GM19099 (cell line): Measurements from ENCODE around the gene TSPAN12.

Experiments used
- POLR2A ChIP-seq: IDR thresholded peaks from 3 replicates; pipeline ENCODE4 v1.6.1; 2011; ENCODE audit warnings: low read depth; ENCODE audit not compliant: insufficient read length; ENCODE audit errors: extremely low read depth

Gene TSPAN12

GRCh38 chr7:120857588-120858573, at the start of gene TSPAN12:
TSPAN12 (minus strand) TSS chr7:120858144; CDS start chr7:120856763, 1,381 bp downstream.
- TF ChIP-seq POLR2A = peak; percentile 54

- no peak for TF ChIP-seq POLR2A
Measured at GRCh38 chr7:120898715-120899499, 41.0 kb upstream of the TSPAN12 start.

- TF ChIP-seq POLR2A = no peak
Measured at GRCh38 chr7:120877701-120878100, 19.8 kb upstream of the TSPAN12 start.

GRCh38 chr7:120876922-120877321, 19.0 kb upstream of the TSPAN12 start:
- no peak for TF ChIP-seq POLR2A

GRCh38 chr7:120874722-120875121, 16.8 kb upstream of the TSPAN12 start:
- no peak for TF ChIP-seq POLR2A

- no peak for TF ChIP-seq POLR2A
Measured at GRCh38 chr7:120874016-120874415, 16.1 kb upstream of the TSPAN12 start.

GRCh38 chr7:120873401-120873800, 15.5 kb upstream of the TSPAN12 start:
- no peak for TF ChIP-seq POLR2A

- TF ChIP-seq POLR2A = no peak
Measured at GRCh38 chr7:120869700-120870099, 11.8 kb upstream of the TSPAN12 start.

- TF ChIP-seq POLR2A = no peak
Measured at GRCh38 chr7:120867932-120868331, 10.0 kb upstream of the TSPAN12 start.

GRCh38 chr7:120865191-120865981, 7.4 kb upstream of the TSPAN12 start:
- TF ChIP-seq POLR2A = no peak

- no peak for TF ChIP-seq POLR2A
Measured at GRCh38 chr7:120864141-120864900, 6.4 kb upstream of the TSPAN12 start.

GRCh38 chr7:120862987-120863590, 5.1 kb upstream of the TSPAN12 start:
- no peak for TF ChIP-seq POLR2A

GRCh38 chr7:120860156-120860555, 2.2 kb upstream of the TSPAN12 start:
- TF ChIP-seq POLR2A = no peak

- no peak for TF ChIP-seq POLR2A
Measured at GRCh38 chr7:120859459-120859858, 1.5 kb upstream of the TSPAN12 start.
